ENCODE data around the gene DDX56. TPM values are rescaled to one million over a fixed set of nuclear protein-coding genes. Genes with fewer than 3 reads are reported as not detected.
"Not testable (repeated sequence)": the region's sequence is repeated elsewhere in the genome, so short reads cannot be mapped to it uniquely, and the experiment has no call there.

Gene DDX56
- polyA plus RNA-seq, 12 donors: 28.0 to 62.6 (median 48.9) TPM; not detected in 1

DNA sequence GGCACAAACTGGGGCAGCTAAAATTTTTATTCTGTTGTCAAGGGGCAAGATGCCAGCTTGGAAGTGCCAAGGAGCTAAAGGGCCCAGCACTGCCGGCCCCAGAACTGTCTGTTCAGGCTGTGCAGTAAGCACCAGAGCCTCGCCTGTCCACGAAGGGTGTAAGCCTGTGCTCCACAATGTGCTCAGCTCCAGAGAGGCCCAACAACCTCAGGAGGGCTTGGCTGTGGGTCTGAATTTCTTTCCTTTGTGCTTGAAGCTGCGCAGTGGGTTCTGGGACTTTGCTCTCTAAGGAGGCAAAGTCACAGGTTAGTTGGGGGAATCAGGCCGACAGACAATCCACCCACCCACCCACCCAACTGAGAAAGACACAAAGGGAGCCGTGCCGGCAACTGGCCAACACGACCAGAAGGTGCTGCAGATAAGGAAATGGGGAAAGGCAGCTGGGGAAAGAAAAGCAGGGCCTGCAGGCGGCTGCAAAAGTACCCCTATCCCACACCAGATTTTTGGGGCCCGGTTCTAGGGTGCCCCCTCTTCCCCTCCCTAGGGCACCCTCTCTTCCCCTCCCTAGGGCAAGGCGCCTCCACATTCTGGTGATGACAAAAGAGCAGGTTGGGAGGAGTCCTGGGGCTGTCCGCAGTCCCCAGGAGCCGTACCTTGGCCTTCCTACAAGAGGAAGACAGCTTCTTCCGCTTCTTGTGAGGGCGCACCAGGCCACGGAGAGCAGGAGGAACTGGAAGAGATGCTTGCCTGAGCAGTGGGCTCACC lies 7.7 kb downstream of the DDX56 start:
- no peak for DNase-seq

DNA sequence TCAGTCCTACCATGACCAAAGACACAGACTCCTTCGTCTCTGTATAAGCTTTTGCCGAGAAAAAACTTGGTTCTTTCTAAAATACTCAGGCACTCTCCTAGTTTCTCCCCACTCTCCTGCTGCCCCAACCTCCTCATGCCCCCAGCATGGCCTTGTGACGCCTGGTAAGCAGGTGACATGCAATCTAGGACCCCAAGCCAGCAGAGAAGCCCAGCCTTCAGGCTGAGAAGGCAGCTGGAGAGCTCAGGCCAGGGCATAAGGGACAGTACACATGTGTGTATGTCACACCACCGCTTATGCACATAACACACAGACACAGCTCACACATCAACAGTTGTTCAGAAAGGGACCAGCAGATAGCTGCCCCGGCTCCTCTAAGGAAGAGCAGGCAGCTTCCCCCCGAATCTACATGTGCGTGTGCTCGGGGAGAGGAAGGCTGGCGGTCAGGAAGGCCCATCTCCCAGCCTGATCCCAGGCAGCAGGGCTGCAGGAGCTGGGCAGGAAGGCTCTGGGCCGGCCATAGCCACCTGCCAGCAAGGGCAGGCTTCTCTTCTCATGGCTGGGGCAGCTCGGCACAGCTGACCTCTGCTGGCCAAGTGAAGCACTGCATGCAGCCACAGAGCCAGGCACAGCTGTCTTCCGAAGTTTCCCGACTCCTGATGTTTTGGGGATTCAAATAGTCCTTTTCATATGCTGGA lies 8.5 kb downstream of the DDX56 start:
- DNase-seq: no peak

DNA sequence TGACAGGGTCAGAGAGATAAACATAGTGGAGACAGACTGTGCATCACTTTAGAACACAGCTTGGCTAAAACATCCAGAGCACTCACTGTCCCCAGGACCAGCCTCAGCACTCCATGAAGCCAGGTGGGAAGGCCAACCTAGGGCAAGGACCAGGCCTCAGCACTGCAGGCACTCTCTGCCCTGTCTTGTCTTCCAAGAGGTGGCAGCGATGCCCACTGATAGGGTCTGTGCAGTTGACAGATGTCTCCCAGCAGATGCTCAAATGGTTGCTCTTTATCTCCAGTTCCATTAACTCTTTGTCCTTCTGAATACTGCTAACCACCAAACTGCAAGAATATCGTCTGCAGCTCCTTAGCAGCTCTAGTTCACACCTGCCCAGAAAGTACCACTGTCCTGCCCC lies 9.1 kb downstream of the DDX56 start:
- no peak for DNase-seq

DNA sequence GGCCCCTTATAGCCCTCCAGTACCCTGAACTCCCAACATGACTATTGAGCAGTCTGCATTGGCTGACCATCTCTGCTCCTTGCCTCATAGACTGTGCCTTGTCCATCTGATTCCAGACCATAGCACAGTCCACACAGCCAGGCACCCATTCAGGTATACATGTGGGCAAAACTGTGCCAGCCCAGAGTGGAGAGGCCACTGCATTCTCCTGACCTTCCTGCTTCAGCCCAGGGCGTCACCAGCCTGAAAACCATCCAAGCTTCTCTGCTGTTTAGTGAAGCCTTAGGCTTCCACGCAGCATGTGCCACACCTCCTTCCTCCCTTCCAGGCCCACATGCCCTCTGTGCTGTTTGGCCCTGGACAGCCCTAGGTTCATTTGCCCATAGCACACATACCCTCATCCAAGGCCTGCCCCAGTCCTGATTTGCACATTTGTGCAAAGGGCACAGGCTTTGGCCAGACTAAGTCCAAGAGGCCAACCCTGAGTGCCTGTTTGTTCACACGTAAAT lies 10.5 kb downstream of the DDX56 start:
- no peak for DNase-seq

DNA sequence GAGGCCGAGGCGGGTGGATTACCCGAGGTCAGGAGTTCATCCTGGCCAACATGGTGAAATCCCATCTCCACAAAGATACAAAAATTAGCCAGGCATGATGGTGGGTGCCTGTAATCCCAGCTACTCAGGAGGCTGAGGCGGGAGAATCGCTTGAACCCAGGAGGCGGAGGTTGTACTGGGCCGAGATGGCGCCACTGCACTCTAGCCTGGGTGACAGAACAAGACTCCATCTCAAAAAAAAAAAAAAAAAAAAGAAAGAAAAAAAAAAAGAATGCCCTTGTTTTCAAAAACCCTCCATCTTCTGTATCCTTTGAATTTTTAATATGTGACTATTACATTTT lies 11.1 kb downstream of the DDX56 start:
- DNase-seq: not testable (repeated sequence)

DNA sequence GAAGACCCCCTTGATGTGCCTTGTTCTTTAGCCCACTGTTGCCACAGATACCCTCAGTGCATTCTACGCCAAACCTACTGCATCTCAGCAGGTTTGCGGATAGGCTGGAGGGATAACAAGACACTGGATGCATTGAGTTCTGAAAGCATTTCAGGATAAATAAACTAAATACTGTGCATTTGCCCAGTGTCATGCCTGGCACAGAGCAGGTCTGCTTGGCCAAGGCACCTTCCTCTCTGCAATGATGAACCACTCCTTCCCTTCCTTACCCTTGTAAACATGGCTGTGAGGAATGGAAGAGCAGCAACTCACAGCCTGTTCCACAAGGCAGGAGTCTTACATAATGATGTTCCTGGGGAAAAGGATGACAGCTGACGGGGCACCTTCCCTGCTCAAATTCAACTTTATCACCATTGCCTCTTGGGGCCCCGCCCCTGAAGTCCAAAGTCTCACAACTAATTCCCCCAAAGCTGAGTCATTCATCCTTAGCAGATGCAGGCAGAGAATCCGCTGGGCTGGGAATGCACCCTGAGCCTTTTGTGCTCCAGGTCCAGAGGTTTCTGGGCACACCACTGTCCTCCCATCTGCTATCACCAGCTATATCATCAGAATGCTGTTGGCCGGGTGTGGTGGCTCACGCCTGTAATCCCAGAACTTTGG lies 11.6 kb downstream of the DDX56 start:
- no peak for DNase-seq

DNA sequence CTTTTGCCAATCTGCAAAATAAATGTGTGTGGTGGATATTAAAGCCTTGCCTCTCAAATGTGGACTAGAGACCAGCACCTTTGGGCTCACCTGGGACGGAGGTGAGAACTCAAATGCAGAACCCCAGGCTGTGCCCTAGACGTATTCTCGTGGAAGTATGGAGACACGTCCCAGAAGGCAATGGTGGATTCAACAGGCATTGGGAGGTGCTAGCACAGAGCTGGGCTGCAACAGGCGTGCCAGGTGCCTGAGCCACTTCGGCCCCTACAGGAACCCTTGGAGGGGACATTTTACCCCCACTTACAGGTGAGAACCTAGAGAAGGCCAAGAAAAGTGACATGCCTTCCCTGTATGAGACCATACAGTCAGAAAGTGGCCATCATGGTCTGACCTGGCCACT lies 12.2 kb downstream of the DDX56 start:
- DNase-seq: no peak

DNA sequence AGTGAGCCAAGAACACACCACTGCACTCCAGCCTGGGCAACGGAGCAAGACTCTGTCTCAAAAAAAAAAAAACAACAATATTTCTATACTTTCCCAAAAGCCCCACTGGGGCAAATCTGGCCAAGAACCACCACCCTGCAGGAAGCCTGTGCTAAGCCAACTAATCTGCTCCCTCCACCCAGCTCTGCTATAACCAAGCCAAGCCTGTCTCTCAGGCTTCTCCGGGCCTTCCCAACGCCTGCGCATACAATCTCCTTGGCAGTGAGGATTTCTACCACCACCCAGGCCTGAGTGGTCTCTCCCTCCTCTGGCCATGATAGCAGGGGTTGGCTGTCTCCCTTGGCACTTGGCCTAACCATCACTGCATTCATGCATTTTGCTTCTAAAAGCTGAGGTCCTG lies 14.2 kb downstream of the DDX56 start:
- DNase-seq: no peak

DNA sequence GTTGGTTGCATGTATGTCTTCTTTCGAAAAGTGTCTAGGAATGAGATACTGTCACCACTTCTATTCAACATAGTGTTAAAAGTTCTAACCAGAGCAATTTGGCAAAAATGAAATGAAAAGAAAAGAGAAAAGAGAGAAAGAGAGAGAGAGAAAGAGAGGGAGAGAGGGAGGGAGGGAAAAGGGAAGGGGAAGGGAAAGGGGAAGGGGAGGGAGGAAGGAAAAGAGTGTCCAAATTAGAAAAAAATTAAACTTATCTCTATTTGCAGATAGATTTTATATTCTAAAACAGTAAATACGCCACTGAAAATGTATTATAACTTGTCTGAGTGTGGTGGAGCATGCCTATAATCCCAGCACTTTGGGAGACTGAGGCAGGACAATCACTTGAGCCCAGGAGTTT lies 16.2 kb downstream of the DDX56 start:
- DNase-seq: no peak

DNA sequence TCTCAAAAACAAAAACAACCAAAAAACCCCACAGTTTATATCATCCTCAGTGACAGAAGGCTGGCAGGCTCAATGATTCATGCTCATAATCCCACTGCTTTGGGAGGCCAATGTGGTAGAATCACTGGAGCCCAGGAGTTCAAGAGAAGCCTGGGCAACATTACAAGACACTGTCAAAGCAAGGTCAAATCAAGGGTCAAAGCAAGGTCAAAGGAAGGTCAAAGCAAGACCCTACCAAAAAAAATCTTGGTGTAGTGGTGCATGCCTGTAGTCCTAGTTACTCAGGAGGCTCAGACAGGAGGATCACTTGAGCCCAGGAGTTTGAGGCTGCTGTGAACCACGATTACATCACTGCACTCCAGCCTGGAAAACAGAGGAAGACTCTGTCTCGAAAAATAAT lies 18.4 kb downstream of the DDX56 start:
- no peak for DNase-seq

DNA sequence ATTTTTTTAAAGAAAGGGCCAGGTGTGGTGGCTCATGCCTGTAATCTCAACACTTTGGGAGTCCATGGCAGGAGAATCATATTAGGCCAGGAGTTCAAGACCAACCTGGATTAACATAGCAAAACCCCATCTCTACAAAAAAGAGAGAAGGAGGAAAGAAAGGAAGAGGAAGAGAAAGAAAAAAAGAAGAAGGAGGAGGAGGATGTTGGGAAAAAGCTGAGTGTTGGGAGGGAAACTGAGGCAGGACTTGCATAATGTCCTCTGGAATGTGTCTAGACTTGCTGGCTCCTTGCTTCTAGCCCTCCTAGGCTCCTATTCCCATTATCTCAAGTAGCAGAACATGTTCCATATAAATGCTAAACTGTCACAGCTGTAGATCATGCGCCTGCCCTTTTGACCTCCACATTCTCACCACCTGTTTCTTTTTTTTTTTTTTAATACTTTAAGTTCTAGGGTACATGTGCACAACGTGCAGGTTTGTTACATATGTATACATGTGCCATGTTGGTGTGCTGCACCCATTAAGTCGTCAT lies 21.2 kb downstream of the DDX56 start:
- not testable (repeated sequence) for DNase-seq

DNA sequence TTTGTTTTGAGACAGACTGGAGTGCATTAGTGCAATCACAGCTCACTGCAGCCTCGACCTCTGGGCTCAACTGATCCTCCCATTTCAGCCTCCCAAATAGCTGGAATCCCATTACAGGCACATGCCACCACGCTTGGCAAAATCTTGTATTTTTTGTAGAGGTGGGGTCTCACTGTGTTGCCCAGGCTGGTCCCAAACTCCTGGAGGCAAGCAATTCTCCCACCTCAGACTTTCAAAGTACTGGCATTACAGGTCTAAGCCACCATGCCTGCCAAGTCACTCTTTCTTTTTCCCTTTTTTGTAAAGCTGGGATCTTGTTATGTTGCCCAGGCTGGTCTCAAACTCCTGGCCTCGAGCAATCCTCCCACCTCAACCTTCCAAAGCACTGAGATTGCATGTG lies 24.3 kb downstream of the DDX56 start:
- no peak for DNase-seq

DNA sequence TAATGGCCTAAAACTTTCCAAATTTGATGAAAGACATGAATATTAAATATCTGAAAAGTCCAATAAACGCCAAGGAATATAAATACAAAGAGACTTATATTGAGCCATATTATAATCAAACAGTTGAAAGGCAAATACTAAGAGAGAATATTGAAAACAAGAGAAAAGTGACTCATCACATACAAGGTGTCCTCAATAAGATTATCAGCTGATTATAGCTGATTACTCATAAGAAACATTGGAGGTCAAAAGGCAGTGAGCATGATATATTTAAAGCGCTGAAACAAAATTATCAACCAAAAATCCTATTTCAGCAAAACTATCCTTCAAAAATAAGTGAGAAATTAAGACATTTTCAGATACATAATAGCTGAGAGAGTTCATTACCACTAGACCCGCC lies 24.8 kb downstream of the DDX56 start:
- no peak for DNase-seq

DNA sequence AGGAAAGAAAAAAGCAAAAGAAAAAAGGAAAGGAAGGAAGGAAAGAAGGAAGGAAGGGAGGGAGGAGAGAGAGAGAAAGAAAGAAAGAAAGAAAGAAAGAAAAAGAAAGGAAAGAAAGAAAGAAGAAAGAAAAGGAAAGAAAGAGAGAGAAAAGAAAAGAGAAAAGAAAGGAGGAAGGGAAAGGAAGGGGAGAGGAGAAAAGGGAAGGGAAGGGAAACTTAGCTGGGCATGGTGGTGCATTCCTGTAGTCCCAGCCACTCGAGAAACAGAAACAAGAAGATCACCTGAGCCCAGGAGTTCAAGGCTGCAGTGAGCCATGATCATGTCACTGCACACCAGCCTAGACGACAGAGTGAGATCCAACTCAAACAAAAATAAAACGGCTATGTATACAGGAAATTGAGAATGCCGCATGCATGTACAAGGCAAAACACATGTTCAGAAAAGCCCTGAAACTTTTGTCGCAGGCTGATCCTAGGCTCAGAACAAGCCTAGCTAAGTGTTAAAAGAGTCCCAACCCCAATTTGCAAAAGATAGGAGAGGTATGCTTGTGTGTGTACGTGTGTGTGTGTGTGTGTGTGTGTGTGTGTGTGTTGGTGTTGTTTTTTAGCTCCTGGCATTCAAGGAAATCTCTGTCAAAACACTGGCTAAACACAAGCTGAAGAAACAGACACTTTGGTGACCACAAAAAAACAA lies 26.0 kb downstream of the DDX56 start:
- no peak for DNase-seq

DNA sequence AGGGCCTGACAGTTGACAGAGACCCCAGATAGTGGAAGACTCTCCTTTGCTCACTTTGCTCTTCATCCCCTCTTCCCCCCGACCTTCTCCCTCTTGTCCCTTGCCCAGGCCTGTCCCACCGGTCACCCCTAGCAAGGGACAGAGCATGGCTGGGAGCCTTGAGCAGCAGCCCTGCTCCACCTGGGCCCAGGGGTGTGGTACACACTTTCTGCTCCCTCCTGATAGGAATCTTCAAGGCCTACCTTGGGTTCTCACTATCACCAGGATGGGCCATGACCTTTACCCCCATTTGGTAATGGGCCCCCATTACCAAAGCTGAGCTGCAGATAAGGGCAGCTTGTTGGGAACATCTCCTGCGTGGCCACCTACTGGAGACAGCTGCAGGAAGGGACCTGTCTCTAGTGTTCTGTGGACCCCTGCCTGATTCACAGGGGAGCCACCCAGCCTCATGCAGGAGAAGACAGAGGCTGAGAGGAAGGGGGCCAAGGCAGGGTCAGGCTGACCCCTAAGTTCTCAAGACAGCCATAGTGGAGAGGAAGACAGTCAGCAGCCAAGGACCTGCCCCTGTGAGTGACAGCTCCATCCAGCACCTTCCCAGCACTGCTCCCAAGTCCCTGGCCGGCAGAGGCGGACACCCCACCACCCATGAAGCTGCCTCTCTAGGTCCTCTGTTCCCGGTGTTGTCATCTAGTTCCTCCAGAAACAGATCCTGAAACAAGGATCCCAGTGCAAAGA lies 31.7 kb downstream of the DDX56 start:
- DNase-seq: no peak

DNA sequence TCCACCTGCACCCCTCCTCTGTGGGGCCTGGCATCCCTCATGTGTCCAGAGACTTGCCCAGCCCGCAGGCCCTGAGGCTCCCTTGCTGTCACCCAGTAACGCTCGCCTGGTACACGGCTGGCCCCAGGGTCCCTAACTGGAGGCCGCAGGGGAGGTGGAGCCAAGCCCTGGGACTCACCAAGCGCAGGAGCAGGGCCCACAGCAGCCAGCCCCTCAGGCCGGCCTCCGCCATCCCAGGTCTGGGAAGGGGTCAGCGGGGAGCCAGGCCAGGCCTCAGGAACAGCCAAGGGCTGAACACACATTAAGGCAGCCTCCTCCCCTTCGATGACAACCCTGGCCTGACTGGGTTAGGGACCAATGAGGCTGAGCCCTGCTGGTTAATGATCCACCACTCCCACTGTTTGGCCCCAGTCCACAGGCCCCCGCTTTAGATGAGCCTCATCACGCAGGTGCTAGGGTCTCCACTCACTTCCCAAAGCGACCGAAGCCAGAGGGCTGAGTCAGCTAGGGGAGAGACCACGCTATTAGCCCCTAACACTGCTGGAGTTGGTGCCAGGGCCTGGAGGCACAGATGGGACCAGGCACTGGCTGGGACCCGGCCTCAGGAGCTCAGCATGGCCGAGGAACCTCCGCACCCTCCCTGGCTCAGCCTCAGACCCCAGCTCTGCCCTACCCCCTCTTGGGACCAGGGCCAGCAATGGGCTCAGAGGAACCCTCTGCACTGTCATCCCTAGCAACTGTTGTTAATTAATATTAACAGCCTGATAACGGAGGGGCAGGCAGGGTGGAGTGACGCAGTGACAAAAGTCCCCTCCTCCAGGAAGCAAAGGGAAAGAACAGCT lies 32.5 kb downstream of the DDX56 start, which contains the start of gene NPC1L1:
Gene NPC1L1 (minus strand): TSS at position 303 of the 842 bp plus-strand sequence. CDS start 71 bp downstream, at position 232.
- DNase-seq: no peak

DNA sequence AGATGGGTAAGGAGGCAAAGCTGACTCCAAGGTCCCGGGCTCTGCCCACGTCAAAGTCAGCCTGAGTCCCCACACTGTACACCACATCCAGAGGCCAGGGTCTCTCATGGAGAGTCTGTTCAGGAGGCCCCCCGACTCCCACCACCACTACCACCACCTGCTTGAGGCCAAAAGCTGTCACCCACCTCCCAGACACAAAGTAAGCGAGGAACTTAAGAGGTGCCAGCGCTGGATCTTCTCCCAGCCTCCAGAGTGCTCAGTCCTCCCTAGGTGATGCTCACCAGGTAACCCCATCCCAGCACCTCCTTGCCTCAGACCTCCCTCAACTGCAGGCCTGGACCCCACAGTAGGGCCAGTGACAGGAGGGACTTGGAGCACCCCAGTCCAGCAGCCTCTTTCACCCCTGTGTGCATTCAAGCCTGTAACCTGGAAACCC lies 33.1 kb downstream of the DDX56 start:
- no peak for DNase-seq

DNA sequence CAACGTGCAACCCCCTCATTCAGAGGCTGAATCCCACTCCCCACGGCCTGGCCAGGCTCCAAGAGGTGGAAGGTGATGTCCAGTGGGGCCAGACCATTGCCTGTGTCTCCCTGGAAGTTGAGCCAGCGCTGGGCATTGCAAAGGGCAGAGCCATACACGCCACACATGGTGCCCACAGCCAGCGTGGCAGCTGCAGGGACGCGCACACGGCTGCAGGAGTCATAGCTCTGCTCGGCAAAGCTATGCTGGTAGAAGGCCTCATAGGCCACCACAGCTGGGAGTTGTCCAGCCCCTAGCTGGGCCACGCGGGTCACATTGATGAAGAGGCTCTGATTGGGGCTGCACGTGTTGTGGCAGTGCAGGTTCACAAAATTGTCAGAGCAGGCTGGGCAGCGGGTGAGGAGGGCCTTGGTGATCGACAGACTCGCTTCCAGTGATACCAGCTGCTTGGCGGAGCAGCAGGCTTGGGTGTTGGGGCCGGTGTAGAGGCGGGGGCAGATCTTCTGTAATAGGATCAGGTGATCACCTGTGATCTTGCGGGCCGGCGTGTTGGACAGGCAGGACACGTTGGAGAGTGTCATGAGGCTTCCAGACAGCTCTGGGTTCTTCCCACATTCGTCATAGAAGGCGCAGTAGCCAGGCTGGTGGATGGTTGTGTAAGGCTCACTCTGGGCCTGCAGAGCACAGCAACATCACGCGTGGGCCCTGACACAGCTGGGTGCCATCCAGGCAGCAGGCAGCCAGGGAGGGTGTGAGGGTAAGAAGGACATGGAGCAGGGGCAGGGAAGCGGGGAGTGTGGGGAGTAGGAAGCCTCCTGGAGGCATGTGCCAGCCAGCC lies 33.8 kb downstream of the DDX56 start:
- no peak for DNase-seq
